ENCODE measurements around the gene NINJ1.

- TF ChIP-seq CTCF (IDR thresholded peaks at IDR 0.05) (no peak), POLR2A (IDR thresholded peaks at IDR 0.05) (no peak), POLR2AphosphoS5 (IDR thresholded peaks at IDR 0.05) (no peak), EP300 (IDR thresholded peaks at IDR 0.05) (no peak)
Observed at GRCh38 chr9:93080406-93080805, 53.6 kb downstream of the NINJ1 start.
